HepG2 (cell line): ENCODE measurements around the gene SPTBN4. TPM values are rescaled to one million over a fixed set of nuclear protein-coding genes. Genes with fewer than 3 reads are reported as not detected.
A peak's percentile ranks its signal among the peaks of the same experiment; 100 is the strongest.

Experiments
- AGO2 ChIP-seq: fragments of 200-400 bp; formaldehyde crosslinking; optimal IDR thresholded peaks from 2 replicates; pipeline ENCODE3; 2017; ENCODE audit warnings: mild to moderate bottlenecking, low read depth, low read length, moderate library complexity
- ETV5 ChIP-seq: IDR thresholded peaks from 2 replicates; pipeline ENCODE4 v1.6.1; 2018; ENCODE audit warnings: missing biosample characterization, missing genetic modification reagents, inconsistent platforms, borderline replicate concordance
- GTF2F1 ChIP-seq: fragments of 150-350 bp; IDR thresholded peaks from 2 replicates; pipeline ENCODE4 v1.6.1; 2014; ENCODE audit warnings: low read length
- MAFF ChIP-seq: IDR thresholded peaks from 2 replicates; pipeline ENCODE4 v1.6.1; 2011; ENCODE audit warnings: low read depth, low read length, improper control_type of control experiment
- MAFK ChIP-seq, 2 experiments: IDR thresholded peaks in 1 of 2; conservative IDR thresholded peaks in 1 of 2; 2 replicates each; pipeline ENCODE4 v1.6.1; 2011; ENCODE audit warnings: improper control_type of control experiment in 2 of 2, low read length in 2 of 2
- SALL2 ChIP-seq: sonication (generic); formaldehyde crosslinking; IDR thresholded peaks from 2 replicates; pipeline ENCODE4 v1.8.1; 2023; ENCODE audit warnings: mild to moderate bottlenecking, missing genetic modification reagents, inconsistent platforms
- SOX13 ChIP-seq, 3 experiments: fragments of 450-650 bp in 1 of 3; sonication (generic) in 1 of 3; formaldehyde crosslinking in 1 of 3; IDR thresholded peaks in 2 of 3; conservative IDR thresholded peaks in 1 of 3; 2 replicates each; pipeline versions ENCODE4 v1.5.0 to v1.6.1; 2016 to 2020; ENCODE audit warnings: antibody characterized with exemption in 1 of 3, mild to moderate bottlenecking in 1 of 3, missing compliant biosample characterization in 1 of 3, missing genetic modification reagents in 1 of 3, moderate library complexity in 1 of 3
- ZNF24 ChIP-seq: fragments of 450-650 bp; IDR thresholded peaks from 2 replicates; pipeline ENCODE4 v1.6.1; 2017; ENCODE audit warnings: antibody characterized with exemption, mild to moderate bottlenecking
- ZNF253 ChIP-seq: sonication (generic); formaldehyde crosslinking; IDR thresholded peaks from 2 replicates; pipeline ENCODE4 v1.8.0; 2022; ENCODE audit warnings: mild to moderate bottlenecking, missing genetic modification reagents, borderline replicate concordance
- ZNF549 ChIP-seq: sonication (generic); formaldehyde crosslinking; IDR thresholded peaks from 2 replicates; pipeline ENCODE4 v1.5.0; 2020; ENCODE audit warnings: missing genetic modification reagents
- ZNF788 ChIP-seq: sonication (generic); formaldehyde crosslinking; IDR thresholded peaks from 2 replicates; pipeline ENCODE4 v1.5.0; 2020; ENCODE audit warnings: mild to moderate bottlenecking, missing genetic modification reagents, borderline replicate concordance
- ZNF879 ChIP-seq: sonication (generic); formaldehyde crosslinking; IDR thresholded peaks from 2 replicates; pipeline ENCODE4 v1.8.1; 2023; ENCODE audit warnings: missing genetic modification reagents
- polyA plus RNA-seq, 8 experiments: library from polyadenylated mRNA; depleted of rRNA in 3 of 8; stranded (reverse) in 7 of 8; unstranded in 1 of 8; fragments of >200 nt; fragmentation: Illumina TruSeq in 4 of 8; extraction: Trizol in 4 of 8; gene quantifications; 2 replicates each; pipeline versions ENCODE4 v1.2.1 to v1.2.3, GENCODE V29; 2011 to 2016; ENCODE audit warnings: low read depth in 4 of 8, missing spikeins in 1 of 8, mixed read lengths in 1 of 8; ENCODE audit not compliant: insufficient read depth in 1 of 8
- total RNA-seq, 5 experiments: library from RNA; depleted of rRNA; stranded (reverse); fragments of >200 nt; fragmentation: Illumina TruSeq; extraction: Trizol; gene quantifications; 2 replicates each; pipeline ENCODE4 v1.2.3, GENCODE V29; 2016; ENCODE audit warnings: low read depth in 1 of 5
- TF ChIP-seq, protein P1 (sequence below): sonication (generic); formaldehyde crosslinking; IDR thresholded peaks from 2 replicates; pipeline ENCODE4; 2020; ENCODE audit warnings: missing genetic modification reagents, mild to moderate bottlenecking, borderline replicate concordance
- TF ChIP-seq, protein P2 (sequence below): sonication (generic); formaldehyde crosslinking; IDR thresholded peaks from 2 replicates; pipeline ENCODE4 v1.8.1; 2022; ENCODE audit warnings: low read depth, mild to moderate bottlenecking, missing genetic modification reagents
- TF ChIP-seq, protein P3 (sequence below): sonication (generic); formaldehyde crosslinking; IDR thresholded peaks from 2 replicates; pipeline ENCODE4 v1.4.0; 2020; ENCODE audit warnings: mild to moderate bottlenecking, missing genetic modification reagents
- TF ChIP-seq, protein P4 (sequence below): sonication (generic); formaldehyde crosslinking; IDR thresholded peaks from 2 replicates; pipeline ENCODE4 v1.4.0; 2020; ENCODE audit warnings: missing genetic modification reagents

The SPTBN4 gene
- total and polyA plus RNA-seq, 2 of the 13 experiments (the other 11 are each of a cell fraction or from before 2014, with no cell fraction given), result 0.11 TPM

DNA sequence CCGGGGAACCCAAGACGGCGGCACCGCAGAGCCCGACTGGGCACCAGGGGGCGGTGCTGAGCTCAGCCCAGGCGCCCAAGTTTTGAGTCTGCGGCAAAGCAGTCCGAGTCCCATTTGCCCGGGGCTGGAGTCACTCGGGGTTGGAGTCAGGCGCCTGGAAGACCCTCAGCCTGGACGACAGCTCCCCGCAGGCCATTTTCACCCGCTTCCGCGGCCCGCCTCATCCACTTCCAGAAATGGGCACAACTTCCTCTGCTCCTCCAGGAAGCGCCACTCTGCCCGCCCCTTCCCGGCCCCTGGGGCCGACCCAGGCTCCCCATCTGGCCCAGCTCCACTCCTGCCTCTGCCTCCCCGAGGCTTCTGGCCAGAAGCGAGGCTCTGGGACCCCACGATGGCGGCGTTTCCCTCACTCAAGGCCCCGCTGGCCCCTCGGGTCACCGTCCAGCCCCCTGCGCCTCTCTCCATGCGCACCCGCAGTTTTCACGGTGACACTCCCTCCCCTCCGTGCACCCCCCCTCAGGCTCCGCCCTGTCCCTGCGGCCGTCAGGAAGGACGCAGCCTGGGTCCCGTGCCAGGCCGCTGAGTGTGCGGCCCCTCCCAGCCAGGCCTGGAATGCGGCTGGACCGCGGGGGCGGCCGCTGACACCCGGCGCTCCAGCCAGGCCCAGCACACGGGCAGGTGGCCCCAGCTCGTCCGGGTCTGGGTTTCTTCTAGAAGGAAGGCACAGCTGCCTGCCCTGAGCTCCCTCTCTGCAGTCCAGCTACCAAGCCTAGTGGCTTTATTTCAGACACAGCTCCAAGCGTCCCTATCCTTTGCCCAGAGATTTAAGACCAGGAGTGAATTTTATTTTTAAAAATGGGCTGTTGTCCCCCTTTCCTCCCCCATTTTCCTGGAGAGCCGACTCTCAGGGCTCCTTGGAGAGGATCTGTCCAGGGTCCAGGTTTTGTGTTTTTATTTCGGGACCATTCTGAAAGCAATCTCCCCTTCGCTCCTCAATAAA is 45.7 kb upstream of the SPTBN4 start (continued):
- TF ChIP-seq, protein P1, sequence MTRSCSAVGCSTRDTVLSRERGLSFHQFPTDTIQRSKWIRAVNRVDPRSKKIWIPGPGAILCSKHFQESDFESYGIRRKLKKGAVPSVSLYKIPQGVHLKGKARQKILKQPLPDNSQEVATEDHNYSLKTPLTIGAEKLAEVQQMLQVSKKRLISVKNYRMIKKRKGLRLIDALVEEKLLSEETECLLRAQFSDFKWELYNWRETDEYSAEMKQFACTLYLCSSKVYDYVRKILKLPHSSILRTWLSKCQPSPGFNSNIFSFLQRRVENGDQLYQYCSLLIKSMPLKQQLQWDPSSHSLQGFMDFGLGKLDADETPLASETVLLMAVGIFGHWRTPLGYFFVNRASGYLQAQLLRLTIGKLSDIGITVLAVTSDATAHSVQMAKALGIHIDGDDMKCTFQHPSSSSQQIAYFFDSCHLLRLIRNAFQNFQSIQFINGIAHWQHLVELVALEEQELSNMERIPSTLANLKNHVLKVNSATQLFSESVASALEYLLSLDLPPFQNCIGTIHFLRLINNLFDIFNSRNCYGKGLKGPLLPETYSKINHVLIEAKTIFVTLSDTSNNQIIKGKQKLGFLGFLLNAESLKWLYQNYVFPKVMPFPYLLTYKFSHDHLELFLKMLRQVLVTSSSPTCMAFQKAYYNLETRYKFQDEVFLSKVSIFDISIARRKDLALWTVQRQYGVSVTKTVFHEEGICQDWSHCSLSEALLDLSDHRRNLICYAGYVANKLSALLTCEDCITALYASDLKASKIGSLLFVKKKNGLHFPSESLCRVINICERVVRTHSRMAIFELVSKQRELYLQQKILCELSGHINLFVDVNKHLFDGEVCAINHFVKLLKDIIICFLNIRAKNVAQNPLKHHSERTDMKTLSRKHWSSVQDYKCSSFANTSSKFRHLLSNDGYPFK (CRISPR knock-in tag), result peak; percentile 73; the same call in 1 of the 2 replicates
- TF ChIP-seq MAFF (no peak), ZNF549 (no peak), ETV5 (peak; percentile 62; the same call in 1 of the 2 replicates), ZNF879 (0 out of 2 replicates have a peak, but pooled peaks have one; percentile 60), ZNF788 (CRISPR knock-in tag) (peak; percentile 89), MAFK (conservative IDR thresholded peaks at IDR 0.05 in 1 of 2, IDR thresholded peaks at IDR 0.05 in 1 of 2; ENCODE audit: low read length in 2 of 2) (no peak), SALL2 (no peak; the same call in 1 of the 2 replicates), GTF2F1 (no peak), AGO2 (peak; percentile 89), SOX13 (IDR thresholded peaks at IDR 0.05) (no peak), SOX13 (CRISPR knock-in tag; conservative IDR thresholded peaks at IDR 0.05 in 1 of 2, IDR thresholded peaks at IDR 0.05 in 1 of 2) (peak in 1 of 2 experiments; percentile 60; a peak in 2 of 4 replicates), ZNF24 (no peak), ZNF253 (CRISPR knock-in tag) (0 out of 2 replicates have a peak, but pooled peaks have one; percentile 32)
- TF ChIP-seq, protein P2, sequence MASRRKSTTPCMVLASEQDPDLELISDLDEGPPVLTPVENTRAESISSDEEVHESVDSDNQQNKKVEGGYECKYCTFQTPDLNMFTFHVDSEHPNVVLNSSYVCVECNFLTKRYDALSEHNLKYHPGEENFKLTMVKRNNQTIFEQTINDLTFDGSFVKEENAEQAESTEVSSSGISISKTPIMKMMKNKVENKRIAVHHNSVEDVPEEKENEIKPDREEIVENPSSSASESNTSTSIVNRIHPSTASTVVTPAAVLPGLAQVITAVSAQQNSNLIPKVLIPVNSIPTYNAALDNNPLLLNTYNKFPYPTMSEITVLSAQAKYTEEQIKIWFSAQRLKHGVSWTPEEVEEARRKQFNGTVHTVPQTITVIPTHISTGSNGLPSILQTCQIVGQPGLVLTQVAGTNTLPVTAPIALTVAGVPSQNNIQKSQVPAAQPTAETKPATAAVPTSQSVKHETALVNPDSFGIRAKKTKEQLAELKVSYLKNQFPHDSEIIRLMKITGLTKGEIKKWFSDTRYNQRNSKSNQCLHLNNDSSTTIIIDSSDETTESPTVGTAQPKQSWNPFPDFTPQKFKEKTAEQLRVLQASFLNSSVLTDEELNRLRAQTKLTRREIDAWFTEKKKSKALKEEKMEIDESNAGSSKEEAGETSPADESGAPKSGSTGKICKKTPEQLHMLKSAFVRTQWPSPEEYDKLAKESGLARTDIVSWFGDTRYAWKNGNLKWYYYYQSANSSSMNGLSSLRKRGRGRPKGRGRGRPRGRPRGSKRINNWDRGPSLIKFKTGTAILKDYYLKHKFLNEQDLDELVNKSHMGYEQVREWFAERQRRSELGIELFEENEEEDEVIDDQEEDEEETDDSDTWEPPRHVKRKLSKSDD, result no peak
- TF ChIP-seq, protein P3, sequence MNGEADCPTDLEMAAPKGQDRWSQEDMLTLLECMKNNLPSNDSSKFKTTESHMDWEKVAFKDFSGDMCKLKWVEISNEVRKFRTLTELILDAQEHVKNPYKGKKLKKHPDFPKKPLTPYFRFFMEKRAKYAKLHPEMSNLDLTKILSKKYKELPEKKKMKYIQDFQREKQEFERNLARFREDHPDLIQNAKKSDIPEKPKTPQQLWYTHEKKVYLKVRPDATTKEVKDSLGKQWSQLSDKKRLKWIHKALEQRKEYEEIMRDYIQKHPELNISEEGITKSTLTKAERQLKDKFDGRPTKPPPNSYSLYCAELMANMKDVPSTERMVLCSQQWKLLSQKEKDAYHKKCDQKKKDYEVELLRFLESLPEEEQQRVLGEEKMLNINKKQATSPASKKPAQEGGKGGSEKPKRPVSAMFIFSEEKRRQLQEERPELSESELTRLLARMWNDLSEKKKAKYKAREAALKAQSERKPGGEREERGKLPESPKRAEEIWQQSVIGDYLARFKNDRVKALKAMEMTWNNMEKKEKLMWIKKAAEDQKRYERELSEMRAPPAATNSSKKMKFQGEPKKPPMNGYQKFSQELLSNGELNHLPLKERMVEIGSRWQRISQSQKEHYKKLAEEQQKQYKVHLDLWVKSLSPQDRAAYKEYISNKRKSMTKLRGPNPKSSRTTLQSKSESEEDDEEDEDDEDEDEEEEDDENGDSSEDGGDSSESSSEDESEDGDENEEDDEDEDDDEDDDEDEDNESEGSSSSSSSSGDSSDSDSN (CRISPR knock-in tag), result peak; percentile 97
- TF ChIP-seq, protein P4, sequence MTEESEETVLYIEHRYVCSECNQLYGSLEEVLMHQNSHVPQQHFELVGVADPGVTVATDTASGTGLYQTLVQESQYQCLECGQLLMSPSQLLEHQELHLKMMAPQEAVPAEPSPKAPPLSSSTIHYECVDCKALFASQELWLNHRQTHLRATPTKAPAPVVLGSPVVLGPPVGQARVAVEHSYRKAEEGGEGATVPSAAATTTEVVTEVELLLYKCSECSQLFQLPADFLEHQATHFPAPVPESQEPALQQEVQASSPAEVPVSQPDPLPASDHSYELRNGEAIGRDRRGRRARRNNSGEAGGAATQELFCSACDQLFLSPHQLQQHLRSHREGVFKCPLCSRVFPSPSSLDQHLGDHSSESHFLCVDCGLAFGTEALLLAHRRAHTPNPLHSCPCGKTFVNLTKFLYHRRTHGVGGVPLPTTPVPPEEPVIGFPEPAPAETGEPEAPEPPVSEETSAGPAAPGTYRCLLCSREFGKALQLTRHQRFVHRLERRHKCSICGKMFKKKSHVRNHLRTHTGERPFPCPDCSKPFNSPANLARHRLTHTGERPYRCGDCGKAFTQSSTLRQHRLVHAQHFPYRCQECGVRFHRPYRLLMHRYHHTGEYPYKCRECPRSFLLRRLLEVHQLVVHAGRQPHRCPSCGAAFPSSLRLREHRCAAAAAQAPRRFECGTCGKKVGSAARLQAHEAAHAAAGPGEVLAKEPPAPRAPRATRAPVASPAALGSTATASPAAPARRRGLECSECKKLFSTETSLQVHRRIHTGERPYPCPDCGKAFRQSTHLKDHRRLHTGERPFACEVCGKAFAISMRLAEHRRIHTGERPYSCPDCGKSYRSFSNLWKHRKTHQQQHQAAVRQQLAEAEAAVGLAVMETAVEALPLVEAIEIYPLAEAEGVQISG, result peak; percentile 57; the same call in 1 of the 2 replicates
